ENCODE results near the gene MB21D2.

- no peak for TF ChIP-seq CTCF (IDR thresholded peaks at IDR 0.05)
- TF ChIP-seq POLR2A (IDR thresholded peaks at IDR 0.05) = no peak
These were observed 9.9 kb downstream of the MB21D2 start for GRCh38 chr3:192907784-192908183.
